Fibroblast of skin of right biceps (primary cell): ENCODE data around the gene TEX261.
"Not testable (repeated sequence)": the region's sequence is repeated elsewhere in the genome, so short reads cannot be mapped to it uniquely, and the experiment has no call there.

ENCODE experiments used
- DNase-seq: peaks from one replicate; pipeline ENCODE4 v3.0.0-alpha.2; 2013

Gene TEX261

DNA sequence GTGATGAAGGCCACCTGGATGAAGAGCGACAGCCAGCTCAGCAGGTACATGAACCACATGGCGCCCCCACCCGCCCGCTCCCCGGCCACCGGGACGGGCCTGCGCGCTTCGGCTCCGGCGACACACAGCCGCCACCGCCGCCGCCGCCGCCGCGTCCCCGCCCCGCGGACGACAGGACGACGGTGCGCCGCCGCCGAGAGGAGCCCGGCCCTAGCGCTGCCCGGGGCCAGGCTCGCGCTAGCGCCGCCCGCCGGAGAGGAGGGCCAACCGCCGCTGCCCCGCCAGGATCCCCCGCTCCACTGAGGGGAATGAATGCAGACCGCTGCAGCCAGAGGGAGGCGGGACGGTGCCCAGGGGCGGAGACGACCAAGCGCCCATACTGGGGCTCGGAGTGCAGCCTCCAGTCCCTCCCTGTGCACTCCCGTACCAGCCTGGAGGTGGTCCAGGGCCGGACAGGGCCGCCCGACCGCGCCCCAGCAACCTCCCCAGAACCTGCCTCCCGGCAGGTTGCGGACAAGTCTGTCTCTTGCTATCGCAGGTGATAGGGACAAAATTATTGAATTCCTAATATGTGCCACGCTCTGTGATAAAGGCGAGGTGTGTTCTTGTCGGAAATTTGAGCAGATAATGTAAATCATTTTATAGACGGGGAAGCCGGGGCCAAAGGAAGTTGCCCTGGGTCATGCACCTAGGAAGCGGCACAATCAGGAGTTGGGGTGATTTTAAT, at the start of gene TEX261:
Gene TEX261, minus strand, starts transcription at position 175 of the 727 bp plus-strand sequence. Its CDS starts 116 bp downstream, at position 59.
- DNase-seq = peak; percentile 86

DNA sequence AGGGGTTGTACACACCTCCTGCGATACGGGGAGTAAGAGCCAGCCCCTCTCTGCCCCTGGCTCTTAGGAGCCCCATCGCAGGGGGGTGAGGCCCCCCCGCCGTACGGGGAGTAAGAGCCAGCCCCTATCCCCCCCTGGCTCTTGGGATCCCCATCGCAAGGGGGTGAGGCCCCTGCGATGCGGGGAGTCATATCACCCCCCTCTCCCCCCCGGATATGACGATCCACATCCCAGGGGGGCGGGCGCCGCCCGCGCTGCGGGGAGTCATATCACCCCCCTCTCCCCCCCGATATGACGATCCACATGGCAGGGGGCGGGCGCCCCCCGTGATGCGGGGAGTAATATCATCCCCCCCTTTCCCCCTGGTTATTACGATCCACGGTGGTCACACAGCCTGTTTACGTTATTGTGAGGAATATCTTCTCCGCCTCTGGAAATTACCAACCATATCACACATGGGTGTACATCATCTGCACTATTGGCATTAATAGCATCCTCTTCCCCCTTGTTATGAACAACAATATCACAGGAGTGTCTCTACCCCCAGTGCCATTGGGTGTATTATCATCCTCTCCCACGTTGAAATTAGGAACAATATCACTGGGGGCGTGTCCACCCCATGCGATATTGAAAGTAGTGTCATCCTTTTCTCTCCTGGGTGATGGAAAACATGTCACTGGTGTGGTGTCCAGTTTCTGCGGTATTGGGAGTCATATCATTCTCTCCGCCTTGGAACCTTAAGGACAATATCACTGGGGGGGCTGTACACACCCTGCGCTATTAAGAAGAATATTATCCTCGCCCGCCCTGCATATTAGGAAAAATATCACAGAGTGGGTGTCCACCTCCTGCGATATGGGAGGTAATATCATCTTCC, 49.1 kb upstream of the TEX261 start:
- DNase-seq = no peak

DNA sequence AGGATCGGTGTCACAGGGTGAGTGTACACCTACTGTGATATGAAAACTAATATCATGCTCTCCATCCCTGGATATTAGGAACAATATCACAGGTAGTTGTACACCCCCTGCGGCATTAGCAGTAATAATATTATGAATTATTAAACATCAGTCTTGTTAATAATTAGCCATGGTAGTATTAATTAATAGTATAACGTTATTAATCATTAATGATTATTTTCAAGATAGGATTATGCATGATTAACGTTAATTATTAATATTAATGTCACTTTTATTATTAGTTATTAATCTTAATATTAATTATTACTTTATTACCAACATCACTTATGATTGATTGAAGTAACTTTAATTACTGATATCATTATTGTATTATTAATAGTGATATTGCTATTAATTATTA, 47.6 kb upstream of the TEX261 start:
- DNase-seq = no peak

DNA sequence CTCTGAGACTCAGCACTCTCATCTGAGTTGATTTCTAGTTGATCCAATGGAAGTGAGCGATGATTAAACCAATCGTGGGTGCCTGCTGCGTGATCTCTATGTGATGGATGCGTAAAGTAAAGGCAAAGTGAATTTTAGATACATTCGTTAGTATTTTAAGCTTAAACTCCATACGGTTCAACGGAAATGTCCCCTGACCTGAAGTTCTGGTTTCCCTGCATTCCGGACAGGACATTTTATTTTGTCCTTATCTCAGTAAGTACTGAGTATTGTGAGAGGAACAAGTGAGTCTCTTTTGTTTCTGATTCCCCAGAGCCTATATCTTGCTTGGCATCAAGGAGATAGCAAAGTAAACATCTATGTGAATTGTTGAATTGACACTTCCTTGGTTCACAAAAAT, 41.6 kb upstream of the TEX261 start:
- DNase-seq = not testable (repeated sequence)

DNA sequence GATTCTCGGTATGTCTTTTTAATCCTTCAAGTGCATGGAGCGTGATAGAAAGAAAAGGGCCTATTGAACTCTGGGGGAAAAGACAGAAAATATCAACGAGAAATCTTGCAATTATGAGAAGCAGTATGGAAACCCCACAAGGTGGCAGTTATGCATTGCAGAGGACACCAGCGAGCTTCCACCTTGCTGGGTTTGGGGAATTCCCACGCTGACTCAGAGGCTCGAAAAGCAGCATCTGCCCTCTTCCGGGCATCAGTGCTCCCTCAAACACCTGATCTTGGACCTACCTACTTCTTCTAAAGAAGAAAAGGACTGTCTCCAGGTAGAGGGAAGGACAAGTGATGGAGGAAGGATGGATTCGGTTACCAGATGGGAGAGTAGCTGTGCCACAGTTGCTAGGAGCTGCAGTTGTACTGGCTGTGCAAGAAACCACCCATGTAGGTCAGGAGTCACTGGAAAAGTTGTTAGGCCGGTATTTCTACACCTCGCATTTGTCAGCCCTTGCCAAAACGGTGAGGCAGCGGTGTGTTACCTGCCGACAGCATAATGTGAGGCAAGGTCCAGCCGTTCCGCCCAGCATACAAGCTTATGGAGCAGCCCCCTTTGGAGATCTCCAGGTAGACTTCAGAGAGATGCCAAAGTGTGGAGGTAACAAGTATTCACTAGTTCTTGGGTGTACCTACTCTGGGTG, 29.0 kb upstream of the TEX261 start:
- DNase-seq = not testable (repeated sequence)

DNA sequence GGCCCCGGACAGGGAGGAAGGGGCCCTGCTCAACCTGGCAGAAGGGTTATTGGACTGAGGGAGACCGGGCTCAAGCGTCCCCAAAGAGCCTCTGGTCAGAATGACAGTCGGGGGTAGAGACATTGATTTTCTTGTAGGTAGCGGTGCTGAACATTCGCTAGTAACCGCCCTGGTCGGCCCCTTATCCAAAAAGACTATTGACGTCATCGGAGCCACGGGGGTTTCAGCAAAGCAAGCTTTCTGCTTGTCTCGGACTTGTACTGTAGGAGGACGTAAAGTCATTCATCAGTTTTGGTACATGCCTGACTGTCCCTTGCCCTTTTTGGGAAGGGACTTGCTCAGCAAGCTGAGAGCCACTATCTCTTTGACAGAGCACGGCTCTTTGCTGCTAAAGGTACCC, 26.7 kb upstream of the TEX261 start:
- not testable (repeated sequence) for DNase-seq

DNA sequence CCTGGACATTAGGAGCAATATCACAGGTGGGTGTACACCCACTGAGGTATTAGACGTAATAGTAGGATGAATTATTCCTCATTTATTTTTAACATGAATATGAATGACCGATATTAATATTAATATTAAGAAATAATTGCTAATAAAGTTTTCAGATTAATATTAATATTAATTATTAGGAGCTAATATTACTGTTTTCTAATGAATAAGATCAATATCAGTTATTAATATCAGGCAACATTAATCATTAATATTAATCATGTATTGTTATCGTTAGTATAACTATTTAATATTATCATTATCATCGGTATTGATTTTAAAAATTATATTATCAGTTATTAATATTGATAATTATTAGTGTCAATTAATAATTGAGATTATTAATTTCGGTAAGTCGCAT, 25.3 kb upstream of the TEX261 start:
- not testable (repeated sequence) for DNase-seq

DNA sequence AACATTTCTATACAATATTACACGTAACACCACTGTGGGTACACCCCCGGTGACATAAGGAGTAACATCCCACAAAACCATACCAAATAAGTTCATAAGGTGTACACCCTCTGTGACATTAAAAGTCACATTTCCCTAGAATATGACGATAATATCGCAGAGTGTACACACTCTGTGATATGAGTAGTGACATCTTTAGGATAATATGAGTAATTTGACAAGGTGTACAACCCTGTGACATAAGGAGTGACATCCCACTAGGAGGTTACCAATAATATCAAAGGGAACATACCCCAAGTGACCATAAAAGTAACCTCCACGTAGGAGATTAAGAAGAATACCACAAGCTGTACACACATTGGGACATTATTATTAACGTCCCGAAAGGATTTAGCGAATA, 24.0 kb upstream of the TEX261 start:
- no peak for DNase-seq

DNA sequence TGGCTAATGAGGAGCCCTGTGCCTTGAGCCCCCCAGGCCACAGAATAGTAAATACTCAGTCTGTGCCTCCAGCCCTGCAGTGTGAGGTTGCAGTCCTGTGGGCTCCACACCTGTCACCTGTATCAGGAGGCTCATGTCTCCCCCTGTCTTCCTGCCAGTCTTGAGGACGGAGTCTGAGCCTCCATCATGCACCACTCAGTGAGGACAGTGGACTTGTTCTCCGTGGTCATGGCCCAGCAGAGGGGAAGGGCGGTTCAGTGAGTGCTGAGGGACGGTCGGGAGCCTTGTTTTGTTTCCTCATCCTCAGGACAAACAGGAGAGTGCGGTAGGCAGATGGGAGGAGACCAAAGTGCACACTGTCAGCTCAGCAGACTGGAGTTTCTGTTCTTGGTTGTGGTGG, 17.1 kb upstream of the TEX261 start:
- DNase-seq = not testable (repeated sequence)

DNA sequence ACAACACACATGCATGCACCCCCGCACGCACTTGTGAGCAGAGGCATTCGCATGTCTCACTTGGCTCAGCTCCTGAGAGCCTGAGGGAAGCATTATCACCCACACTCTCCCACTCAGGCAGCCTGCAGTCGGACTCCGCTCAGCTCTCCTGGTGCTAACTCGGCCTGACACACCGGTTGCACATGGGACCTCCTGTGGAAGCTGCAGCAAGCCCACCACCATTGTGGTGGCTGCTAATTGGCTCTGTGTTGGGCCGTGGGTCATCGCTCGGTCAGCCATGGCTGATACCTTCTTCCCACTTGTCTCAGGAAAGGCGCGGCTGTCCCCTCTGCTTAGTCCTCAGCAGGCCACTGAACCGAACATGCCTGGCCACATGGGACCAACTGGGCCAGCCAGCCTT, 13.7 kb upstream of the TEX261 start:
- no peak for DNase-seq

DNA sequence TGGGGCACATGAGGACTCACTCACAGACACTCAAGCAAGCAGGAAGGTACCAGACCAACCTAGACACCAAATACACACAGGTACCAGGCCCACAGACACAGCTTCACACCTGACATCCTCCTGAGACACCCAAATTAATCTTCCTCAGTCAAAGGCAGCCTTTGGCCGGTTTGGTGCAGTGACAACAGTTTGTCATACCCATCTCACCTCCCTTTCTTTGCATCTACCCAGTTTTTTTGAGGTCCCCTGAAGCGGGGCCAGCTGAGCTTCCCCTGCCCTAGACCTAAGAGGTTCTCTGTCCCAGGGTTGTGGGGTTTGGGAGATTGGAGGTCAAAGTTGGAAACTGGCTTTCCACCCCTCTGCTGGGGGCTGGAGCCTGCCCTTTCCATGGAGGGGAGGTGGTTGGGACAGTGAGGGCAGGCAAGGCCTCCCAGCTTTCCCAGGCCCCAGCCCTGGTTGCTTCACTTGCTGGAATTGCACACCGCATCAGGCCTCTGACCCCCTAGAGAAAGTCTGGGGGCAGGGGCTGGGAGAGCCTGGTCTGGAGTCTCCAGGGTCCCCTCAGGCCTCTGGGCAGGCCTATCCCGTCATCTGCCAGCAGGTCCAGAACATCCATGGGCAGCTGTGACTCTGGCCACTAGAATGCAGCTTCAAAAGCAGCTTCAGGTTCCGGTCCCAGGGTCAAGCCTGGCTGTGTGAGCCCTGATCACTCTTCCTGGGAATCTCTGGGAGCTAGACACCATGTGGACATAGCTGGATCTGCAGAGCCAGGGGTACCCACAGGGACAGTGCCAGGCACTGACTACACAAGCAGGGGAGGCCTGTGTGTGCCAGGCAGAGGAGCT, 12.5 kb upstream of the TEX261 start:
- DNase-seq = no peak

DNA sequence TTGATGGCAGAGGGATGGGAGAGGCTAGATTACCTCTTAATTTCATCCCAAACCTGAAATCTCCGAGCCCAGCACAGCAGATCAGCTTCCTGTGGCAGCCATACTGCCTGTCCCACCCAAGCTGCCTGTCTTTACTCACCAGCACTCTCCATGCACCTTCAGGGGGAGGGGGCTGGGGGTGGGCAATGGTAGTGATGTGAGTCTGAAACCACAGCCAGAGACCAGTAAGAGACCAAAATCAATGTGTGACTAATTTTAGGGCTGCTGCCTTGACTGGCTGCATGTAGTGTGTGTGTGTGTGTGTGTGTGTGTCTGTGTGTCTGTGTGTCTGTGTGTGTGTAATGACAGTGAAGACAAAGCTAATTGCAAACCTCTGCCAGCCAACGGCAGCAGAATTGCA, 11.7 kb upstream of the TEX261 start:
- no peak for DNase-seq

DNA sequence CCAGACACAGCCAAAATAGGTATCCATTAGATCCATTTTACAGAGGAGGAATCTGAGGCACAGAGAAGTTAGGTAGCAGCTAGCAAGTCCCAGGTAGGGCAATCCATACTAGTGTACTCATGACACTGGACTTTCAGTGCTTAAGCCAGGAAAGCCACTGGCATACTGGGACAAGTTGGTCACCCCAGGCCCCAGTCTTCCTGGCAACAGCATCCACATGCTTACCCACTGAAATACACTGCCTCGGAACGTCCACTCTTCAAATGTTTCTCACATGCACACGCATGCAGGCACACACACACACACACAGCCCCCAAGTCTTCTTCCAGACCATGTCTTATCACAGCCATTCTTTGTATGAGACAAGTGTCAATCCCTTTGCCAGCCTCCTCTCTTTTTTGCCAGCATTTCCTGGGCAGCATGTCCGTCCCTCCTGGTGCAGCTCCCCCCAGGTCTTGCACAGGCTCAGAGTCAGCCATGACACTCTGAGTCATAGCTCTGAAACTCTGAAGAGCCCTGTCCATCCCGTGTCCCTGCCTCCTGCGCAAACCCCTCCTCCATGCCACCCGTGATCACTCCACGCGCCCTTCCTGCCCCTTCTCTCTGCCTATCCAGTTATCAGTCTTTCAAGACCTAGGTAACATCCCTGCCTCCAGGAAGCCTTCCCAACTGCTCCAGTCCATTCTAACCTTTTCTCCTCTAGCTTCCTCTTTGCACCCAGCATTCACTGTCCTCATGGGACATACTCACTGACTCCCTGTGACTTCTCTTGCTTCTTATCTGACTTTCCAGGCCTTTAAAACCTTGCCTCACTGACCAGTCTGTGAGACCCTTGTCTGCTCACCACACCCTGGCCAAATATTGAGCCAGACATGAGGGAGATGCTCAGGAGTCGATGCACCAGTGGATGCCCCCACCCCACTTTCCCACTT, 10.9 kb upstream of the TEX261 start:
- no peak for DNase-seq

DNA sequence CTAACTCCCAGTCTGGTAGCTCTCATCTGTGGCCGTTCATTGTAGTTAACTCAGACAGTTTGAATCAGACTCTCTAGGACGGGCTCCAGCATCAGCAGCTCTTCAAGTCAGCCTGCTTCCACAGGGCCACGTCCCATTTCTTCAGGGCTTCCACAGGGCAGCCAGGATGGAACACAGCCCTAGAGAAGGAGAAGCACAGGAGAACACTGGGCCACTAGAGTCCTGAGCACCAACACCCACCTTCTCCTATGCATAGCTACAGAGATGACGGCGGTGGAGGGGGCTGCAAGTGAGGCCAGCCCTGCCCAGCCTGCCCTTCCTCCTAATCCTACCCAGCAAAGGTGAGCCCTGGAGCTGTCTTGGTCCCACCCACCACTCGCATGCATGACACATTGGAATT, 10.2 kb upstream of the TEX261 start:
- DNase-seq = no peak

DNA sequence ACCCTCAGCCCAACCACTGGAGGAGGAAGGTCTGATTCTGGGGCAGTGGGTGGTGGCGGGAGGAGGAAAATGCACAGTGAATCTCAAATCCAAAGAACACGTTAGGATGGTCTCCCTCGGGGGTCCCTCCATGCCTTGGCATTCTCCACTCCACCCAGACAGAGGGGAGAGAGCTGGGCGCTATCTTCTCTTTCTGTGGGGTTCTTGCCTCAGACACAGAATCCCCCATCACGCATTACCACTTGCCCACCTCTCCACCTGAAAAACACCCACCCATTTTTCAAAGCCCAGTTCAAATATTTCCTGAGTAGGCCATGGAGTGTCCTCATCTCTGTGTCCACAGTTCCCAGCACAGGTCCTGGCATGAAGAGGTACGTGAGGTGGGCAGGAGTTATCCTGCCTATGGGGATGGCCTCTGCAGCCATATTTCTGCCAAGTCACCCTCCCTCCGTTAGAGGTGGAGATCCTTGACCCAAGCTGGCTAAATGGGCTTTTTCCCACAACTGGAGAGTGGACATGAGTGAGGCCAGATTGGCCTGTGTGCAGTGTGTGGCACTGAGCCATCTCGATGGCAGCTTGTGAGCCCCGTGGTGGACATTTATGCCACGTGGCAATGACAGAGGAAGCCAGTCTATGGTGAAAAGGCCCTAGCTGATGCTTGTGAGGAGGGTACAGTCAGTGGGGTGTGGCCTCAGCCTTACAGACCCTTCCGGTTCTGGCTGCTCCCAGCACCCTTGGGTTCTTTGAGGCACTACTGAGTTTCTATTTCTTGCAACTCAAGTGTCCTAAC, 9.5 kb upstream of the TEX261 start:
- DNase-seq = no peak

DNA sequence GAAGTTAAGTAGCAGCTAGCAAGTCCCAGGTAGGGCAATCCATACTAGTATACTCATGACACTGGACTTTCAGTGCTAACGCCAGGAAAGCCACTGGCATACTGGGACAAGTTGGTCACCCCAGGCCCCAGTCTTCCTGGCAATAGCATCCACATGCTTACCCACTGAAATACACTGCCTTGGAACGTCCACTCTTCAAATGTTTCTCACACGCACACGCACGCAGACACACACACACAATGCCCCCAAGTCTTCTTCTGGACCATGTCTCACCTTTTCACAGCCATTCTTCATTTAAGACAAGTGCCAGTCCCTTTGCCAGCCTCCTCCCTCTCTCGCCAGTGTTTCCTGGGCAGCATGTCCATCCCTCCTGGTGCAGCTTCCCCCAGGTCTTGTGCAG, 8.7 kb upstream of the TEX261 start:
- no peak for DNase-seq

DNA sequence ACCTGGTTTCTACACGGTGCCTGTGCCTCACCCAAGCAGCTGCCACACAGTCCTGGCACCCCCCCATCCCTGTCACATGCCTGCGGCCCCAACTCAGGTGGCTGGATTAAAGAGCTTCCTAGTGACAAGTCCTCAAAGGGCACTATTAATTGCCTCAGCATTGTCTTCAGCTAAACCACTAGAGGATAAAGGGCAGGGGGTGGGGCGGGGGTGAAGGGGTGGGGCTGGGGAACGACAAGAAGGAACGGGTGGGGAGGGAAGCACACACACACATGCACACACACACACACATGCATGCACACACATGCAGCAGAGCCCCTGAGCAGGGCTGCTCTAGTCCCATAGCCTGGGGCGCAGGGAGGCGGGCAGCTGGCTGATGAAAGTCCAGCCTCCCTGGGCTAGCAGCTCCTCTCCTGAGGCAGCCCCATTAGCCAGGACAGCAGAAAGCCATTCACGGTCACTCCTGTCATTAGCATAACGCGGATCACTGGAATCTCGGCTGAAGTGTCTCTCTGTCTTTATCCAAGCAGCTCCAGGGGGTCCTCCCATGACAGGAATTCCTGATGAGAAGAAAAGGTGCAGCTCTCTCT, 7.4 kb upstream of the TEX261 start:
- no peak for DNase-seq

DNA sequence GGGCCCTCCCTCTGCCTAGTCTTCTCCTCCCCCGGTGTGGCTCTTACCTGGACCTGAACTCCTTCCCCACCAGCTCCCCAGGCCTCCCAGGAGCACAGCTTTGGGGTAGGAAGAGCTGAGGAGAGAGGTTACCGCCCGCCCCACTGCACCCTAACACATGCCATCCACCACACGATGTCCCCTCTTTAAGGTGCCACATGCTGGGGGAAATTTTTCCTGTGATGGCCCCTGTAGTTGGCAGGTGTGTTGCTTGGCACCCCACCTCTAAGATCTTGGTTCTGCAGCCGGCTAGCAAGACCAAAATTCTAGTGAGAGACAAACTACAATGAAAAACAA, 6.9 kb upstream of the TEX261 start:
- DNase-seq = no peak

DNA sequence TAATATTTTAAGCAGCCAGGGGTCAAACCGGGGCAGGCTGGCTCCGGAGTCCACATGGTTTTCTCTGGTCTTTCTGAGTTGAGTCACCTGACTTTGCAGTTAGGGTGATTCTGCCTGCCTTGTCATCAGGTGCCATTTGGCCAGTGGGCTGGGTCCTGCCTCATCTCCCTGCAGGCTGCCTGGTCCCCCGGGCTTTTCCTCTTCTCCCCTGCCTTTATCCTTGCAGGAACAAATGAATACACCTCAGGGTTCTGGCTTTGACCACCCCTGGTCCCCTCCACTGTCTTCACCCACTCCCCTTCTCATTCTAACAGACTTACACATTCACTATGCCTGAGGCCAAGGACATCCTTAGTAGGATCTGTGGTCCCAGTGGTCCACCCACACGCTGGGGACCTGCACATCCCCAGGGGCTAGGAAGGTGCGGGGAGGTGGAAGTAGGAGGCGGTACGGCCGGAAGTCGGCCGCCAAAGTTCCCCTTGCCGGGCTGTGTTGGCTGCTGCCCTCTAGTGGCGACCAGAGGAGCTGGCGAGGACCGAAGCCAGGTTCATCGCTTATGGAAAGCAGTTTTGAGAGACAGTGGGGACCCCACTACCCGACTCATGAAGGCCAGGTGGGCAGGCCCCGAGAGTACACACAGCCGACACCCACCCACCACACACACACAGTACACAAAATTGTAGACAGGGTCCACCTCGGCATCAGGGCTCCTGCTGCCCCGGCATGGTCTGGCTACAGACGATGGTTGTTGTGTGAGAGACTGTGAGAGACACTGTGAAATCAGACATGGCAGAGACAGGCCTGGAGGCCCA, 6.3 kb upstream of the TEX261 start:
- peak; percentile 61 for DNase-seq
